D721Med (cell line): ENCODE results near the gene AFTPH.

Experiments used
- DNase-seq: peaks from one replicate; pipeline ENCODE4 v3.0.0; 2011; ENCODE audit warnings: low spot score; ENCODE audit not compliant: insufficient read length
- FAIRE-seq: peaks from 2 replicates; lab custom pipeline; 2011; peaks lifted over from hg19 to GRCh38; lab: Jason Lieb, UNC
- CTCF ChIP-seq: IDR thresholded peaks from 2 replicates; pipeline ENCODE4 v1.5.1; 2012; ENCODE audit warnings: mild to moderate bottlenecking, control low read depth; ENCODE audit not compliant: insufficient read depth; ENCODE audit errors: missing control alignments

Gene AFTPH

GRCh38 chr2:64515086-64515485 is 9.0 kb upstream of the AFTPH start:
- no peak for FAIRE-seq

GRCh38 chr2:64516651-64517510 is 7.2 kb upstream of the AFTPH start:
- no peak for TF ChIP-seq CTCF
- no peak for FAIRE-seq
- no peak for DNase-seq

More at GRCh38 chr2:64515086-64515485, 9.0 kb upstream of the AFTPH start:
- no peak for TF ChIP-seq CTCF
- no peak for DNase-seq

GRCh38 chr2:64517511-64517884 is 6.6 kb upstream of the AFTPH start:
- no peak for TF ChIP-seq CTCF
- no peak for DNase-seq
- FAIRE-seq: no peak

- FAIRE-seq (no peak), DNase-seq (no peak)
Measured at GRCh38 chr2:64522843-64523428, 1.2 kb upstream of the AFTPH start.

GRCh38 chr2:64524604-64525316 is 632 bp downstream of the AFTPH start:
- FAIRE-seq: no peak

More at GRCh38 chr2:64522843-64523428, 1.2 kb upstream of the AFTPH start:
- peak; percentile 92 for TF ChIP-seq CTCF

GRCh38 chr2:64525317-64525613 is 1.1 kb downstream of the AFTPH start:
- no peak for FAIRE-seq
- no peak for DNase-seq

More at GRCh38 chr2:64524604-64525316, 632 bp downstream of the AFTPH start:
- TF ChIP-seq CTCF: no peak
- no peak for DNase-seq

More at GRCh38 chr2:64525317-64525613, 1.1 kb downstream of the AFTPH start:
- TF ChIP-seq CTCF: no peak
